Skeletal muscle tissue (tissue), 4 donors: ENCODE data around the gene XCR1. TPM values are rescaled to one million over a fixed set of nuclear protein-coding genes. Genes with fewer than 3 reads are reported as not detected.

Experiments
- H3K27ac ChIP-seq: one replicate; pipeline ENCODE4 v1.7.0; 2013; ENCODE audit warnings: mild to moderate bottlenecking, low read depth, low read length, inconsistent platforms
- H3K27me3 ChIP-seq, 3 donors: one replicate each; pipeline ENCODE4 v1.7.0; 2013; ENCODE audit warnings: low read length in 3 of 3; ENCODE audit not compliant: control insufficient read depth in 3 of 3, insufficient read depth in 3 of 3
- H3K36me3 ChIP-seq, 3 donors: one replicate each; pipeline ENCODE4 v1.7.0; 2013; ENCODE audit warnings: low read length in 3 of 3; ENCODE audit not compliant: control insufficient read depth in 3 of 3, insufficient read depth in 3 of 3
- H3K4me1 ChIP-seq, 3 donors: one replicate each; pipeline ENCODE4 v1.7.0; 2013; ENCODE audit warnings: low read length in 3 of 3, mild to moderate bottlenecking in 3 of 3; ENCODE audit not compliant: control insufficient read depth in 3 of 3, insufficient read depth in 3 of 3
- H3K4me3 ChIP-seq, 3 donors: one replicate each; pipeline ENCODE4 v1.7.0; 2013; ENCODE audit warnings: low read length in 3 of 3
- H3K9ac ChIP-seq, 3 donors: one replicate each; pipeline ENCODE4 v1.7.0; 2013; ENCODE audit warnings: low read length in 3 of 3, mild to moderate bottlenecking in 3 of 3, moderate library complexity in 2 of 3, low read depth in 1 of 3
- H3K9me3 ChIP-seq, 3 donors: one replicate each; pipeline ENCODE4 v1.7.0; 2013; ENCODE audit warnings: low read length in 3 of 3; ENCODE audit not compliant: control insufficient read depth in 3 of 3
- total RNA-seq: library from RNA; depleted of rRNA; stranded (reverse); fragments of >200 nt; gene quantifications from one replicate; pipeline ENCODE4 v1.2.3, GENCODE V29; 2014
- donor health status: Osteomylitis.

The XCR1 gene
- total RNA-seq, 1 donor from 2014 or later = not detected

GRCh38 chr3:45967724-45968123 lies 59.6 kb downstream of the XCR1 start:
- Histone ChIP-seq H3K27me3 (no peaks in the 10 kb centered on the region), H3K4me1 (peaks cover 36 to 74% (median 38%) of the 10 kb centered on the region in 3 donors), H3K4me3 (no peak overlapping the region), H3K9me3 (no peaks in the 10 kb centered on the region), H3K27ac (peak overlapping the region; percentile 27), H3K36me3 (peaks cover 79 to 97% (median 96%) of the 10 kb centered on the region in 3 donors), H3K9ac (peak overlapping the region in 2 of 3 donors; percentile 47 to 72)

Other genes with a start within 250 kb of the XCR1 start
- under 0.01 TPM for gene SLC6A20, start 230.9 kb downstream of the XCR1 start, total RNA-seq
- gene LZTFL1, start 185.4 kb downstream of the XCR1 start, total RNA-seq = 6.8 TPM
- gene CCR9, start 140.9 kb downstream of the XCR1 start, total RNA-seq = 0.52 TPM
- gene CXCR6, start 84.0 kb downstream of the XCR1 start, total RNA-seq = not detected
- gene FYCO1, start 31.7 kb downstream of the XCR1 start, total RNA-seq = 16.7 TPM
- 3.7 TPM for gene CCR1, start 180.8 kb upstream of the XCR1 start, total RNA-seq
- not detected for gene CCR3, start 215.0 kb upstream of the XCR1 start, total RNA-seq